CD4-positive, alpha-beta T cell treated with Interleukin-17A for 4 hours (primary cell): ENCODE results near the gene RGS19.

Experiments
- DNase-seq: peaks from one replicate; pipeline ENCODE4 v3.0.0-alpha.2; 2020; ENCODE audit warnings: mixed read lengths

The RGS19 gene

DNA sequence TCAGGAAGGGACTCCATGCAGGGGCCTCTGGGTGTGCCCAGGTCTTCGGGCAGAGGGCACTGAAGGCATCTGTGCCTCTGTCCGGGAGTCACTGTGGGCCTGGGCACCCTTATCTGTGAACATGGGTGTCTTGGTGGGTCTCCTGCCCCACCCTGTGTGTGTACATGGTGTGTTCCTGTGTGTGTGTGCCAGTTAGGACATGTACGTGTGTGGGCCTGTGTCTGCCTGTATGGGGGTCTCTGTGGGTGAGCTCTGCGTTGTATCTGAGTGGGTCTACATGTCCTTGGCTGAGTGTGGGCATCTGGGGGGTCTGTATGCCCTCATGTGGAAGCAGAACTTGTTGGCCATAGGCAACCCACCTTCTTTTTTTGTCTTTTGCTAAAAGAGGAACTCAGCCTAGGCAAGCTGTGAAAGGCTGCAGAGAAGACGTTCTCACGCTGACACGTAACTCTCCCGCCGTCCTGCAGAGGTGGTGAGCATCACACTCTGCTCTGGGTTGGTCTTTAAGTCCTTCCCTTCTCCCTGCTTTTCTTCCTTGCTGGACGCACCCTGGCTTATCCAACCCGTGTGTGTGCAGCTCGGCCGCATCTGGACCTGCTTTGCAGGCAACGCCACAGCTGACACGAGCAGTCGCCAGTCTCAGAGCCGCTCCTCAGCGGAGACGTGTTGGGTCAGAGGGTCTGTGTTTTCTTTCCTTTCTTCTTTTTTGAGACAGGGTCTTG is 28.6 kb upstream of the RGS19 start:
- DNase-seq = no peak

DNA sequence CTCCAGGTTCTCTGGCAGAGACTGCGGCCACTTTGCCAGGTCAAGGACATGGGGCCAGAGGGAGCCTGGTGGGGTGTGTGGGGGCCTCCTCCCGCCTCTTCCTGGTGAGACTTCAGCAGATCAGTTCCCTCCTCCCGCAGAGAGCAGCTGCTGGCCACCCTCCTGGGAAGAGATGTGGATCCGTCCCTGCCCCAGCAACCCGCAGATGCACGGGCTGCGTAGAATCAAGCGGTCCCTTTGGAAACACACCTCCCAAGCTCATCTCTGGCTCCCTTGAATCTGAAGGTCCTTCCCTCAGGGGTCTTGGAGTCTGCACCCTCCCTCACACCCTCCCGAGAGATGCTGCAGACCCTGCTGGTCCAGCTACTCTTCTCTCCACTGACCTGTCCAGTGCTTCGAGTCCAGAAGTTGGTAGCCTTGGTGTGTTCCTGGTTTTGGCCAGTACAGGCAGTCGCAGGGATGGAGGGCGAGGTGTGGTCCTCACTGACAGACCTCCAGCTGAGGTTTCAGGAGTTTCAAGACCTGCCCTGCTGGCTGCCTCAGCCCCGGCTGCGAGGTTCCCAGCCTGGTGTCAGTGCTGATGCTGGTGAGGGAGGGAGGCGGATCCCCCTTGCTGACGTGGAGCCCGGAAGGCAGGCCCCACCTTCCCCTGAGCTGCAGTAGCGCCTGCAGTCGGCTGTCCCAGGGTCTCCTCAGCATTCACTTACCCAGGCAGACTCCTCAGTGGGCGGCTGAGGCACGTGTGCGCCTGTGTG is 27.8 kb upstream of the RGS19 start, which contains the start of gene NPBWR2:
TSS of gene NPBWR2 (minus strand) at position 585 of the 755 bp plus-strand sequence. CDS start 734 bp downstream, outside the sequence.
- DNase-seq = peak; percentile 24

DNA sequence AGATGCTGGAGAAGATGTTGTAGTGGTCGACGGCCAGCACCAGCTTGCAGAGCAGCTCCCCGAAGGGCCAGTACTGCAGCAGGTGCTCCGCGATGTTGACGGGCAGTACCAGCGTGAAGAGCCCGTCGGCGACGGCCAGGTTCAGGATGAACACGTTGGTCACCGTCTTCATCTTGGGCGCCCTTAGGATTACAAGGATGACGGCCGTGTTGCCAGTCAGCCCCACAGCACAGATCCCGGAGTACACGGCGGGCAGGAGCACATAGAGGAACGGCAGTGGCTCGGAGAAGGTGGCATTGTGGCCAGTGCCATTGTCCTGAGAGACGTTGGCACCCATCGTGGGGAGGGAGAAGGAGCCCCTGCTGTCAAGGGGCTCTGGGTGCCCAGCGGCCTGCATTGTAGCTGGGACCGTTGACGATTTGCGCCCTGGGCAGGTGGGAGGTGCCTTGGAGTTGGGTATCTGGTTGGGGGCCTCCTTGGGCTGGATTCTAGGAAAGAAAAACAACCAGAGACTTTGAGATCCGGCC is 27.2 kb upstream of the RGS19 start:
- no peak for DNase-seq

DNA sequence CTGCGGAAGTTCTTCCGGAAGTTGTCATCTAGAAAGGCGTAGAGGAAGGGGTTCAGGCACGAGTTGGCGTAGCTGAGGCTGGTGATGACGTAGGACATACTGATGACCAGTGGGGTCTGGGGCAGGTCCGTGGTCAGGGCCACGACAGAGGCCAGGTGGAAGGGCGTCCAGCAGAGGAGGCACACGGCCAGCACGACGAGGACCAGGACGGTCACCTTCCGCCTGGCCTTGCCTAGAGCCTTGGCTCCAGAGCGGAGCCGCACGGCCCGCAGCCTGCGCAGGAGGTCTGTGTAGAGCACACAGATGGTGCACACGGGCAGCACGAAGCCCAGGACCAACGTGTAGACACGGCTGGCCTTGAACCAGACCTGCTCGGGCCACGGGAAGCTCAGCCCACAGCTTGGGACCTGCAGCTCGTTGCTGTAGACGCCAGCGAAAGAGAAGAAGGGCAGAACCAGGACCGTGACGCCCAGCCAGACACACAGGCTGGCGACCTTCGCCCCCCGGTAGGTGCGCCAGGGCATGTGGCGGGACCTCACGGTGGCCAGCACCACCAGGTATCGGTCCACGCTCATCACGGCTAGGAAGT is 26.6 kb upstream of the RGS19 start:
- DNase-seq = no peak

DNA sequence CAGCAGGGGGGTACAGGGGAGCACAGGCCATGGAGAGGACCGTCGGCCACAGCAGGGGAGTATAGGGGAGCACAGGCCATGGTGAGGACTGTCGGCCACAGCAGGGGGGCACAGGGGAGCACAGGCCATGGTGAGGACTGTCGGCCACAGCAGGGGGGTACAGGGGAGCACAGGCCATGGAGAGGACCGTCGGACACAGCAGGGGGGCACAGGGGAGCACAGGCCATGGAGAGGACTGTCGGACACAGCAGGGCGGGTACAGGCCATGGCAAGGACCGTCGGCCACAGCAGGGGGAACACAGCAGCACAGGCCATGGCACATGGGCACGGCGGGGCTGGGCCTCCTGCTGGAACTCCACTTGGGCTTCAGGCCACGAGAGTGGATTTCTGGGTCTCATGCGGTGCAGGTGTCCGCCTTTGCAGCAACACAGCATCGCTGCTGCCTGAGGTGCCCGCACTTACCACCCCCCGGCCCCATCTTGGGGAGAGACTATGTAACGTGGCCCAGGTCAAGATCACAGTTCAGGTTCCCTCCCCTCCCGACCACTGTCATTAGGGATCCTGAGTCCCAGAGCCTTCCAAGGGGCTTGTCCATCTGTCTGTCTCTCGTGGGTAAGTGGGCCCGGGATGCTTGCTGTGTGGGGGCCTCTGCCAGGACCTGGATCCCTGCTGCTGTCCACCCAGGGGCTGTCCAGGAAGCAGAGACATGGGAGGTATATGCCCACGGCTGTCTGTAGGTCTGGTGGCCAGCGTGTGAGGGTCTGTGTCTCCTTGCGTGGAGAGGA is 25.5 kb upstream of the RGS19 start:
- no peak for DNase-seq

DNA sequence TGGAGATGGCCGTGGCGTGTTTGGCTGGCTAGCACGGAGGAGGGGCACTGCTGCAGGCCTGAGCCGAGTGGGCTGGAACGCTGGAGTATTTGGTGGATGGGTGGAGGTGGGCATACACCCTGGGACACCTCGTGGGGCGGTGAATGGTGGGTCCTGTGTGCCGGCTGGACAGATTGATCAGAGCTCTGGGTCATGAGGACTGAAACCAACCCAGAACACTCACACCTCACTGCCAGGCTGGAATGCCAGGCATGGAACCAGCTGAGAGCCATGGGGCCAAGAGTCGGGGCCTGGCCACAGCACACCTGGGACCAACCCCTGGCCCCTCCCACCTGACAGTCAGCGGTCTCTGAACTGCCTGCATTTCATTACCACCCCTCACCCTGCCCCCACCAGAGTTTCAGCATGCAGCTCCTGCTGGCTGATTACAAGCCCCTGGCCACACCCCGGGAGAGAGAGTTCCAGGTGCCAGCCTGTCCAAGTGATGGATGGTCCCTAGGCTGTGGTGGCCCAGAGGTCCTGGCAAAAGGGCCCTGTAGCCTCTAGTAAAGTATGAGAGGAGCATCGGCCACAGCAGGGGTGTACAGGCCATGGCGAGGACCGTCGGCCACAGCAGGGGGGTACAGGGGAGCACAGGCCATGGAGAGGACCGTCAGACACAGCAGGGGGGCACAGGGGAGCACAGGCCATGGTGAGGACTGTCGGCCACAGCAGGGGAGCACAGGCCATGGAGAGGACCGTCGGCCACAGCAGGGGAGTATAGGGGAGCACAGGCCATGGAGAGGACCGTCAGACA is 24.8 kb upstream of the RGS19 start:
- no peak for DNase-seq

DNA sequence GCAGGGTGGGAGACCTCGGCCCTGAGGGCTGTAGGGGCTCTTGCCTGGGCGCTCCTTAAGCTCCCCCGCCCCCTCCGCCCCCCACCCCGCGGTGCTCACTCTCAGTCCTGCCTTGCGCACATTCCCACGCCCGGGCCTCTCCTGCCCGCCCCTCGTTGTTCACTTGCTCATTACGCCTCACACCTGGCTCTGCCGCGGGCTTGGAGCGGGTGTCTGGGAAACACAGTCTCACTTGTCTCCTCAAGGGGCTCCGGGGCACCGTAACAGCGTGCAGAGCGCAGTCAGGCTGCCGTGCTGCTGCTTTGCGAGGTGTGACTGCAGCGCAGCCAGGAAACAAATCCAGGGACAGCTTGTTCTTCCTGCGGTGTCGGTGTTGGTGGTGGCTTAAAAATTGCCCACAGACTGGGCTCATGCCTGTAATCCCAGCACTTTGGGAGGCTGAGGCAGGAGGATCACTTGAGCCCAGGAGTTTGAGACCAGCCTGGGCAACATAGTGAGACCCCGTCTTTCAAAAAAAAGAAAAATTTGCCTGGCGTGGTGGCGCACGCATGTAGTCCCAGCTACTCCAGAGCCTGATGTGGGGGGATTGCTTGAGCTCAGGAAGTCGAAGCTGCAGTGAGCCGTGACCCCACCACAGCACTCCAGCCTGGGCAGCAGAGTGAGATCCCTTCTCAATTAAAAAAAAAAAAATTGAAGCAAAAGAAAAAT is 23.5 kb upstream of the RGS19 start:
- peak; percentile 14 for DNase-seq

DNA sequence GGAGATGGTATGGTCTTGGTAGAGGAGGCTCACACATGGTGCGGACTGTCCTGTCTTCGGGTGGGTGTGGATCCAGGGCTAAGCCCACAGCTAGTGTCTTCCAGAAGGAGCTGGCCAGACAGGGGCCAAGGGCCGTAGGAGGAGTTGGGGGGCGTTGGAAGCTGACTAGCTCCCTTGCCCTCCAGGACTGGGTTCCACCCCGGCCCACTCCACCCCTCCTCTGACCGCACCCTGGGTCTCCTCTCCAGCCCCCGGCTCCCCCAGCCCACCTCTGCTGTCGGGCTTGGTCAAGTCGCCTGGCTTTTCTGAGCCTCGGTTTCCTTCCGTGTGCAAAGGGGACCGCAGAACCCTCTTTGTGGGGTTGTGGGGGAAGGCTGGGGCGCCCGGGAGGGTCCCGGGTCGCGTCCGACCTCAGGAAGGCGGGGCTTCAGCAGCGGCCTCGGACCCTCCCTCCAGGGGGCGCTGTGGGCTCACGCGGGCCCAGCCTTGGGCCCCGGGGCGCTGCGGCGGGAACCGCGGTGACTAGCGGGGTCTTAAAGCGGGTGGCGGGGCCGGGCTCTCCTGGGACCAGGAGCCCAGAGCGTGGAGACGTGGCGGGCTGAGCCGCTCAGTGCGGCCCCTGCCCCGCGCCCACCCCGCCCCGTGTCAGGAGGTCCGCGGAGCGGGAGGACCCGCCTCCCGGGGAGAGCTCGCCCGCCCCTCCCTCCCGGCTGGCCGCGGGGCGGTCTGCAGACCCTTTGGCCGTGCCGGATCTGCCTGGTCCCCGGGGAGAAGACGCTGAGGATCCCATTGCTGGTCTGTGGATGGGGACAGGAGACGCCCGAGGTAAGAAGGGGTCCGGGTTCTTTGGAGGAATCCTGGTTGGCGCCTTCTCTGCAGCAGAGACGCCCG is 22.7 kb upstream of the RGS19 start:
- DNase-seq = peak; percentile 80

DNA sequence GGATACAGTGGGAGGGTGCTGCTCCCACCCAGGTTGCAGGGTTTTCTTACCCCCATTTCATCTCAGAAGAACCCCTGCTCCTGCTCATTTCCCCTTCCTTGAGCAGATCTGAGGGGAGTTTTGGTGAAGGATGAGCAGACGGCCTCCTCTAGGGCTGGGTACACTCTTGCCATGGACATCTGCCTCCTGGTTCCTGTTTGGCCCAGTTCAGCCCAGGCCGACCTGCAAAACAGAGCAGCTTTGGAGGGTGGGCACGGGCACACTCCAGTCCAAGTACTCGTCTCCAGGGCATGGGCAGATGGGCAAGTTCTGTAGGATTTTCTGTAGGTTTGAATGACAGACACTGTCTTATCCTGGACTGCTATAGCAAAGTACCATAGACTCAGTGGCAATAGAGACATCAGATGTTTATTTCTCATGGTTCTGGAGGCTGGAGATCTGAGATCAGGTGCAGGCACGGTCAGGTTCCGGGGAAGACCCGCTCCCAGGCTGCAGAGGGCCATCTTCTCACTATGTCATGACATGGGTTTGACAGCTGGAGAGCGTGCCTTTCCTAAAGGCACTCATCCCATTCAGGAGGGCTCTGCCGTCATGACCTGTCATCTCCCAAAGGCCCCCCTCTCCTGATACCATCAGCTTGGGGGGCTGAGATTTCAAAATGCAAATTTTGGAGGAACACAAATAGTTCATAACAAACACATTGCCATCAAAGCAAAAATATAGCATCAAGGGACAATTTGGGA is 21.8 kb upstream of the RGS19 start:
- no peak for DNase-seq

DNA sequence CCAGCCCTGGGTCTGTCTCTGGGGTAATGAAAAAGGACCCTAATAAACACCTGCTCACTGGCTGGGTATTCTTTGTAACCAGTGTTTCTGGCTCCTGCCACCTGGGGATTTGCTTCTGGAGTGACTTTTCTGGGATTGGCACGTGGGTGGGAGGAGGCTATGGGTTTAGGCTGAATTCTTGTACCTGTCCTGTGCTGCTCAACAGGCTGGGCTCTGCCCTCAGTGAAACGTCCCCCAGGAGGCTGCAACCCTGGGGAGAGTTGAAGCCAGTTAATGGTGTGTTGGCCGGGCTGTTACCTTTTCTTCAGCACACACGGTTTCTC is 21.2 kb upstream of the RGS19 start:
- DNase-seq = no peak

DNA sequence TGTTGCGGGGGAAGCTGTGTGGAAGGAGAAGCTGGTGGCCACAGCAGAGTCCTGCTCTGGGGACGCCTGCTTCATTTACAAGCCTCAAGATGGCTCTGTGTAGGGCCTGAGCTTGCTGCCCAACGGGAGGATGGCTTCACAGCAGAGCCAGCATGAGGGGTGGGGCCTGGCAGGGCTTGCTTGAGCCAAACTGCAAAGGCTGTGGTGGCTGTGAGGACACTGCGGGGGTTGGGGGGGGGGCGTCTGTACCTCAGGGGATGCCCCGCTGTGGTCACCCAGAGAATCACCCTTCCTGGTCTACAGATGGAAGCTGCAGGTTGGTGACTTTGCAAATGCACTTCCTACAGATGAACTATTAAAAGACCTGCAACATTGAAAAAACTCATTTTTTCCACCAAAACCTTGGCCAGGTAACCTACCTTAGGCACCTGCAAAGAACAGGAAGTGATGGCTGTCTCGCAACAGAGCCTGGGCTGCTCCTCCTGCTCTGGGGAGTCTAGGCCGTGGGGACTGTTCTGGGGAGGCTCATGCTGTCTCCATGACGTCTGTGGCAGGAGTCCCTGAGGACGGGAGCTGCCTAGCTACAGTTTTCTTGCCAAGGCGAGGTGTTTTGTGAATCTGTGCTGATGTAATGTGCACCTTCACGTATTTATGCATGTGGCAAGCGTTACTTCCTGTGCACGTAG is 20.7 kb upstream of the RGS19 start:
- DNase-seq = no peak

DNA sequence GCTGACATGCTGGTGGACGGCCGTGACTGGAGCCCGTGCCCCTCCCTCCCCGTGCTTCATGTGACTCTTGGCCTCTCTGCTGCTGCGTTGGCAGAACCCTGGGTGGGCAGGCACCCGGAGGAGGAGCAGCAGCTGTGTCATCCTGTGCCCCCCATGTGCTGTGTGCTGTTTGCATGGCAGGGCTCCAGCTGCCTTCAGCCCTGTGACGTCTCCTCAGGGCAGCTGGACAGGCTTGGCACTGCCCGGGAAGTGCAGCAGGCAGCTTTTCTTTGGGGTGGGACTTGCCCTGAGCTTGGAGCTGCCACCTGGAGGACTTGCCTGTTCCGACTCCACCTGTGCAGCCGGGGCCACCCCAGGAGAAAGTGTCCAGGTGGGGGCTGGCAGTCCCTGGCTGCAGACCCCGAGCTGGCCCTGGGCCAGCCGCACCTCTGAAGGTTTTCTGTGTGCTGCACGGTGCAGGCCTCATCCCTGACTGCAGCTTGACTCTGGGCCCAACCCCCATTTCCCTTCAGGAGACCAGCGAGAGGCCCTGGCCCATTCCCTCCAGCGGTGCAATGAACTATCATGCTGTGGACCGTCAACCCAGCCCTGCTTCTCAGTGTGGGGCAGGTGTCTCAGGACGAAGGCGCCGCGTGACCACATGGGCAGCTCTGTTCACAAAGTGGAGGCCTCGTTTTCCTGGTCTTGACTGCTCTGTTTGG is 19.9 kb upstream of the RGS19 start:
- no peak for DNase-seq

DNA sequence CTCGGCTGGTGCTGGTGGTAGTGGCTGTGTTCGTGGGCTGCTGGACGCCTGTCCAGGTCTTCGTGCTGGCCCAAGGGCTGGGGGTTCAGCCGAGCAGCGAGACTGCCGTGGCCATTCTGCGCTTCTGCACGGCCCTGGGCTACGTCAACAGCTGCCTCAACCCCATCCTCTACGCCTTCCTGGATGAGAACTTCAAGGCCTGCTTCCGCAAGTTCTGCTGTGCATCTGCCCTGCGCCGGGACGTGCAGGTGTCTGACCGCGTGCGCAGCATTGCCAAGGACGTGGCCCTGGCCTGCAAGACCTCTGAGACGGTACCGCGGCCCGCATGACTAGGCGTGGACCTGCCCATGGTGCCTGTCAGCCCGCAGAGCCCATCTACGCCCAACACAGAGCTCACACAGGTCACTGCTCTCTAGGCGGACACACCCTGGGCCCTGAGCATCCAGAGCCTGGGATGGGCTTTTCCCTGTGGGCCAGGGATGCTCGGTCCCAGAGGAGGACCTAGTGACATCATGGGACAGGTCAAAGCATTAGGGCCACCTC is 19.2 kb upstream of the RGS19 start:
- DNase-seq = no peak

DNA sequence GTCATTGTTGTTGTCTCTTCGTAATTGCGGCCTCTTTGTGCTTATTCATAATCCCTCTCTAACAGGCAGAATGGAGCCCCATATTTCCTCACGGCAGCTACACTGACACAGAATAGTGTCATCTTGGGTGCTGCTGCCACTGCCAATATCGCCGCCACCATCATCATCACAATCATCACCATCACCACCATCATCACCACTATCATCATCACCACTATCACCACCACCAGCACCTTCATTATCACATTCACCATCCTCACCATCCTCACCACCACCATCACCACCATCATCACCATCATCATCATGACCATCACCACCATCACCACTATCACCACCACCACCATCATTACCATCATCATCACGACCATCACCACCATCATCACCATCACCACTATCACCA is 17.2 kb upstream of the RGS19 start:
- DNase-seq = no peak

DNA sequence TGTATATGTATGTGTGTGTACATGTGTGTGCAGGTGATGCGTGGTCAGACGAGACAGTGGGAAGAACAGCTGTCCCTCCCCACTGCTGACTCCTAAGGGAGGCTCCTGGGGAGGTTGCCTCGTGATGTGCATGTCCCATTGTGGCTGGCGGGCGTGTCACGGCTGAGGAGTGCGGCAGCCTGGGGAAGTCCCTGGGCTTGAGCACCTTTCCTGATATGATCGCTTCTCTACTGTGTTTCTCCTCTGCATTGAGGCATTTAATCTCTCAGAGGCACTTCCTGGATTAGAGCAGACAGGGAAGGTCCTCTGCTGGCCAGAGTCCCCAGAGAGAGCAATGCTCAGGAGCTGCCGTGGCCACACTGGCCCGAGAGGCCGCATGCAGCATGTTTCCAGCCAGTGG is 16.6 kb upstream of the RGS19 start:
- DNase-seq = no peak

DNA sequence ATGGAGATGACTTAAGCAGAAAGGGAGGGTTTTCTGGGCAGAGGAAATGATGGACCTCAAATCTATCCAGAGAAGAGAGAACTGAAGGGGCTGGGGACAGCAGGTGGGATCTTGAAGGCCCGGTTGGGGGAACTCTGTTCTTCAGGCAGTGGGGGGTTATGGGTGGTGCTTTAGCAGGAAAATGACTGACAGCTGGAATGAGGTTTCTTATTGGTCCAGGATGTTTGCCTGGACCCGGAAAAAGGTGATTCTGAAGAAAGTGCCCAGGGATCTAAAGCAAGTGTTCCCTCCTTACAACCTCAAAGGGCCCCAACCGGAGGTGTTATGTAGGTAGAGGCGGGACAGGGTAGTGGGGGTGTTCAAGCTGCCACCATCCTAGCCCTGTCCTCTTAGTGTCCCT is 16.1 kb upstream of the RGS19 start:
- no peak for DNase-seq

DNA sequence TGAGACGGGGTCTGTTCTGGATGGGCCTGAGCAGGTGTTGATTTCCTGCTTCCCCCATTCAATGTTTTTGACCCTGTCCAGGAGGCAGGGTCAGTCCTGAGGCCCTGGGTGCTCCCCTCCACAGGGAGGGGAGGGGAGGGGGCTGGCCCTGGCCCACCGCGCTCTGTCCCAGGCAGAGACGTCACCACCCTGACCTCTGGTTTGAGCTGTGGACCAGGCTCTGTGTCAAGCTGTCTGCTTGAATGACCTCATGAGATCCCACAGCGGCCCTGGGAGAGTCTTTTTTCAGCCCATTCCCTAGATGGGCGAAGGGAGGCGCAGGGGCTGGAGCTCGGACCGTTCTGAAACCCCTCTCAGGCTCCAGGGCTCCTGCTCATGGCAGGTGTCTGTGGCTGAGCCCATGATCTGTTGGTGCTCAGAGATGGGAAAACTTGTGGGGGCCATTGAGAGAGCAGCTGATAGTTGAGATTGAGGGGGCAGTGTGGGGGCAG is 13.7 kb upstream of the RGS19 start:
- DNase-seq = no peak
